Spleen (tissue), 11 donors: ENCODE data around the gene PRDM5. TPM values are rescaled to one million over a fixed set of nuclear protein-coding genes. Genes with fewer than 3 reads are reported as not detected.

Experiments used
- DNase-seq: peaks from one replicate; pipeline ENCODE4 v3.0.0-alpha.2; 2020
- H3K27ac ChIP-seq, 8 donors: fragments of 200-600 bp; sonication (generic) in 7 of 8; 1 replicate in 4 of 8; 2 replicates in 4 of 8; pipeline versions ENCODE4 v1.5.0 to v1.8.0; 2016 to 2021; ENCODE audit warnings: inconsistent platforms in 4 of 8, mild to moderate bottlenecking in 4 of 8, moderate library complexity in 1 of 8
- H3K27me3 ChIP-seq, 7 donors: fragments of 200-600 bp; sonication (generic) in 6 of 7; replicated peaks in 1 of 7; 1 replicate in 4 of 7; 2 replicates in 3 of 7; pipeline versions ENCODE4 v1.5.0 to v1.8.0; 2016 to 2021; ENCODE audit warnings: inconsistent platforms in 3 of 7, mild to moderate bottlenecking in 1 of 7
- H3K36me3 ChIP-seq, 6 donors: fragments of 200-600 bp; sonication (generic) in 5 of 6; 1 replicate in 4 of 6; 2 replicates in 2 of 6; pipeline versions ENCODE4 v1.5.0 to v1.8.0; 2016 to 2021; ENCODE audit warnings: inconsistent platforms in 2 of 6
- H3K4me1 ChIP-seq, 6 donors: fragments of 200-600 bp; sonication (generic) in 5 of 6; 1 replicate in 3 of 6; 2 replicates in 3 of 6; pipeline versions ENCODE4 v1.5.0 to v1.8.0; 2016 to 2021; ENCODE audit warnings: inconsistent platforms in 3 of 6
- H3K4me3 ChIP-seq, 8 donors: fragments of 200-600 bp; sonication (generic) in 7 of 8; 1 replicate in 4 of 8; 2 replicates in 4 of 8; pipeline versions ENCODE4 v1.5.0 to v1.8.0; 2016 to 2021; ENCODE audit warnings: inconsistent platforms in 4 of 8, mild to moderate bottlenecking in 4 of 8, moderate library complexity in 2 of 8
- H3K9me3 ChIP-seq, 8 donors: fragments of 200-600 bp; sonication (generic) in 7 of 8; 1 replicate in 4 of 8; 2 replicates in 4 of 8; pipeline versions ENCODE4 v1.5.0 to v1.8.0; 2016 to 2021; ENCODE audit warnings: inconsistent platforms in 4 of 8
- CTCF ChIP-seq, 11 experiments: fragments of 200-600 bp in 7 of 11; fragments of 450-650 bp in 4 of 11; sonication (generic) in 4 of 11; IDR thresholded peaks in 8 of 11; conservative IDR thresholded peaks in 3 of 11; 1 replicate in 7 of 11; 2 replicates in 4 of 11; pipeline versions ENCODE4 v1.4.0 to v1.8.0; 2016 to 2021; ENCODE audit warnings: antibody characterized with exemption in 11 of 11, inconsistent platforms in 4 of 11, mild to moderate bottlenecking in 1 of 11
- POLR2A ChIP-seq, 3 donors: fragments of 450-650 bp; IDR thresholded peaks; one replicate each; pipeline ENCODE4 v1.5.1; 2017; ENCODE audit warnings: antibody characterized with exemption in 3 of 3, mild to moderate bottlenecking in 1 of 3
- POLR2AphosphoS5 ChIP-seq, 3 donors: sonication (generic); formaldehyde crosslinking; IDR thresholded peaks; one replicate each; pipeline ENCODE4 v1.5.1; 2017; ENCODE audit warnings: antibody characterized with exemption in 3 of 3
- WGBS, 5 donors: extraction: QIAGEN DNeasy Blood & Tissue Kit in 3 of 5; methylation state at CpG; one replicate each; pipeline versions ENCODE4 v1.1.5 to v1.1.7; 2013 to 2018; 5-methylcytosine and 5-hydroxymethylcytosine counted together
- intact Hi-C: fragments of 100-400 bp; cut with DNase I; formaldehyde crosslinking; loops from one replicate; pipeline ENCODE4 v1.15.0; 2023; ENCODE audit warnings: low total_unique reads
- polyA plus RNA-seq, 3 donors: library from polyadenylated mRNA; stranded (reverse); fragments of 200-250 nt; gene quantifications; one replicate each; pipeline ENCODE4 v1.2.1, GENCODE V29; 2013
- total RNA-seq, 7 donors: library from RNA; depleted of rRNA in 3 of 7; stranded (reverse); fragments of >200 nt in 3 of 7; fragmentation: NEBNext Ultra II Directional in 4 of 7; extraction: Animal tissue kit (Norgen Biotek cat#: 25700) in 4 of 7; gene quantifications; one replicate each; pipeline versions ENCODE4 v1.1.0 to v1.2.1, GENCODE V29; 2016 to 2021
- donor health status: healthy with polysubstance abuse.
- donor health status: DM: no; HTN: no; CAD: no; lungs with moderate emphysema.
- donor health status: DM: no; HTN: no; CAD: no.
- donor health status: Bipolar disorder and iron deficiency.
- donor health status: healthy.
- donor health status: DM: no; HTN: no; CAD: no.
- donor health status: DM: yes; HTN: yes; CAD: no.

Gene PRDM5
- total and polyA plus RNA-seq, 10 donors = 0.50 to 14.5 (median 7.6) TPM

DNA sequence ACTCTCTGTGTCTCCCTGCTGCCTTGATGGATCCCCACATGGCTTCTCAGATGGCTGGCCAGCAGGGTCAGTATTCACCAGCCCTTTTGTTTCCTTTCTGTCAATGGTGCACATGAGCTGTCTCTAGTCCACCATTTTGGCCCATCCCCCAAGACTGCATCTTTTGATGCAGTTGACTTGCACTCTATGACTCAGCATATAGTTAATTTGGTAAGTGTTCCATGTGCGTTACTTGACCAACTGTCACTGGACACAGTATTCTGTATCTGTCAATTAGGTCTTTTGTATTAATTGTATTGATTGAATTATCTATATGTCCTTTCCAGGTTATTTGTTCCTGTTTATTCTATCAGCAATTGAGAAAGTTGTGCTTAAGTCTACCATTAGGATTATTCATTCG is 29.2 kb downstream of the PRDM5 start:
- no peak for DNase-seq
- Histone ChIP-seq H3K4me3 (no peak overlapping the region), H3K27ac (no peak overlapping the region), H3K9me3 (peaks cover 0 to 30% (median 11%) of the 10 kb centered on the region in 8 donors), H3K27me3 (no peaks in the 10 kb centered on the region), H3K4me1 (no peaks in the 10 kb centered on the region), H3K36me3 (no peaks in the 10 kb centered on the region)
- no peak for TF ChIP-seq CTCF (IDR thresholded peaks at IDR 0.05 in 8 of 11, conservative IDR thresholded peaks at IDR 0.05 in 3 of 11)
- TF ChIP-seq POLR2A (IDR thresholded peaks at IDR 0.05) = no peak
- TF ChIP-seq POLR2AphosphoS5 (IDR thresholded peaks at IDR 0.05) = no peak
- intact Hi-C loops = no loop called here
- 71 to 98% (median 94%) methylated on average over 2 of the region's 2 CpGs for WGBS, 5 donors

- no peak for DNase-seq
- Histone ChIP-seq H3K4me1 (no peaks in the 10 kb centered on the region), H3K9me3 (peaks cover 0 to 20% (median 7%) of the 10 kb centered on the region in 8 donors), H3K4me3 (no peak overlapping the region), H3K27ac (no peak overlapping the region), H3K36me3 (no peaks in the 10 kb centered on the region), H3K27me3 (no peaks in the 10 kb centered on the region)
- TF ChIP-seq POLR2AphosphoS5 (IDR thresholded peaks at IDR 0.05) = no peak
- no peak for TF ChIP-seq CTCF (IDR thresholded peaks at IDR 0.05 in 8 of 11, conservative IDR thresholded peaks at IDR 0.05 in 3 of 11)
- no peak for TF ChIP-seq POLR2A (IDR thresholded peaks at IDR 0.05)
- intact Hi-C loops = no loop called here
Observed at GRCh38 chr4:120886191-120886590, 36.3 kb downstream of the PRDM5 start.

- no peaks in the 10 kb centered on the region for H3K36me3 ChIP-seq
- TF ChIP-seq POLR2A (IDR thresholded peaks at IDR 0.05) (no peak), POLR2AphosphoS5 (IDR thresholded peaks at IDR 0.05) (no peak), CTCF (IDR thresholded peaks at IDR 0.05 in 8 of 11, conservative IDR thresholded peaks at IDR 0.05 in 3 of 11) (no peak)
- no peak for DNase-seq
- no peaks in the 10 kb centered on the region for H3K4me1 ChIP-seq
- peaks cover 0 to 11% (median 3%) of the 10 kb centered on the region in 8 donors for H3K9me3 ChIP-seq
- intact Hi-C loops = no loop called here
- no peak overlapping the region for H3K4me3 ChIP-seq
- no peaks in the 10 kb centered on the region for H3K27me3 ChIP-seq
- H3K27ac ChIP-seq = no peak overlapping the region
- WGBS, 5 donors = 93 to 99% (median 97%) methylated on average over 4 of the region's 4 CpGs
Observed at GRCh38 chr4:120881846-120882245, 40.7 kb downstream of the PRDM5 start.

- no peak overlapping the region for H3K27ac ChIP-seq
- 89 to 98% (median 90%) methylated on average over 2 of the region's 2 CpGs for WGBS, 5 donors
- H3K27me3 ChIP-seq = no peaks in the 10 kb centered on the region
- H3K9me3 ChIP-seq = peaks cover 0 to 11% (median 3%) of the 10 kb centered on the region in 8 donors
- no peaks in the 10 kb centered on the region for H3K36me3 ChIP-seq
- intact Hi-C loops = no loop called here
- DNase-seq = no peak
- no peak overlapping the region for H3K4me3 ChIP-seq
- TF ChIP-seq CTCF (IDR thresholded peaks at IDR 0.05 in 8 of 11, conservative IDR thresholded peaks at IDR 0.05 in 3 of 11) (no peak), POLR2A (IDR thresholded peaks at IDR 0.05) (no peak), POLR2AphosphoS5 (IDR thresholded peaks at IDR 0.05) (no peak)
- no peaks in the 10 kb centered on the region for H3K4me1 ChIP-seq
Observed at GRCh38 chr4:120881351-120881750, 41.2 kb downstream of the PRDM5 start.
